Peyer's patch (tissue), 4 donors: ENCODE results near the gene ANKS4B.

Experiments
- POLR2A ChIP-seq, 2 donors: fragments of 450-650 bp; IDR thresholded peaks; one replicate each; pipeline ENCODE4 v1.5.1; 2017; ENCODE audit warnings: antibody characterized with exemption in 2 of 2, mild to moderate bottlenecking in 2 of 2, moderate library complexity in 2 of 2
- TF ChIP-seq, protein P1 (sequence below), 6 experiments: fragments of 450-650 bp in 4 of 6; fragments of 200-600 bp in 2 of 6; sonication (generic) in 1 of 6; IDR thresholded peaks; one replicate each; pipeline ENCODE4 v1.5.1; 2017 to 2019; ENCODE audit warnings: antibody characterized with exemption in 6 of 6, mild to moderate bottlenecking in 3 of 6, moderate library complexity in 1 of 6

DNA sequence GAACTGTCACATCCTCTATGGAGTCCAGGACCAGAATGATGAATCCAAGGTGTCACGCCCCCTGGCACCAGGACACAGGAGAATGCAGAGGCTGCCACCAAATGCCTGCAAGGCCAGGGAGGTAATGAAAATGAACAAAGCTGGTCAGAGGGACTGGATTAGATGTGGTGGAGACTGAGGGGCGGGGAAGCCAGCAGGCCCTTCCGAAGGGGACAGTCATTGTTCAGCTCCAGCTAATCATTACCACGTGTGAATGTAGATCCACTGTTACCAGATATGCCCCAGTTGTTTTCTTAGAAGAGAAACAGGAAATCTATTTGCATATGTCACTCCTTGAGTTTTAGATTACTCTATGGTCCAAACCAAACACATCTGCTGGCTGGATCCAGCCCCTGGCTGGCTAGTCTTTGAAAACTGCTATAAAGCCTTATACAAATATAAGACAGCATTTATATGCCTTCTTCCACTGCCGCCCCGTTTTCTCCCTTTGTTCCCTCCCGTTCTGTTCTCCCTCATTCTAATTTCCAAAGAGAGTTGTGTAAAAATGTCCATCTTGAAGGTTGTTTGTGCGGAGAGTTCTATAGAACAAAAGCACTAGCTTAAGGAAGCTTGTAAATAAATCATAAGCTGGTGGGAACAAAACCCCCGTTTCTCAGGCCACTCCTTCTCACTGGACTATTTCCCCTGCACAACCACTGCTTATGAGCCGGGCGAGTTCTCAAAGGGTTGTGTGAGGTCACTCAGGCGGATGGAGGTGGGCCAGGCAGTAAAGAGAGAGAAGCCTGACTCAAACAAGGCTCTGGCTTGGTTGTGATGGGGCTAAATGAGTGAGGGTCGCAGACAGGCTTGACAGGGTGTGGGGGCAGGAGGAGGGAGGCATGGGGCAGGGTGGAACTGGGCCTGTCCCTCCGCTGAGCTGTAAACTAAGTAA, 30.4 kb downstream of the ANKS4B start:
- TF ChIP-seq, protein P1, sequence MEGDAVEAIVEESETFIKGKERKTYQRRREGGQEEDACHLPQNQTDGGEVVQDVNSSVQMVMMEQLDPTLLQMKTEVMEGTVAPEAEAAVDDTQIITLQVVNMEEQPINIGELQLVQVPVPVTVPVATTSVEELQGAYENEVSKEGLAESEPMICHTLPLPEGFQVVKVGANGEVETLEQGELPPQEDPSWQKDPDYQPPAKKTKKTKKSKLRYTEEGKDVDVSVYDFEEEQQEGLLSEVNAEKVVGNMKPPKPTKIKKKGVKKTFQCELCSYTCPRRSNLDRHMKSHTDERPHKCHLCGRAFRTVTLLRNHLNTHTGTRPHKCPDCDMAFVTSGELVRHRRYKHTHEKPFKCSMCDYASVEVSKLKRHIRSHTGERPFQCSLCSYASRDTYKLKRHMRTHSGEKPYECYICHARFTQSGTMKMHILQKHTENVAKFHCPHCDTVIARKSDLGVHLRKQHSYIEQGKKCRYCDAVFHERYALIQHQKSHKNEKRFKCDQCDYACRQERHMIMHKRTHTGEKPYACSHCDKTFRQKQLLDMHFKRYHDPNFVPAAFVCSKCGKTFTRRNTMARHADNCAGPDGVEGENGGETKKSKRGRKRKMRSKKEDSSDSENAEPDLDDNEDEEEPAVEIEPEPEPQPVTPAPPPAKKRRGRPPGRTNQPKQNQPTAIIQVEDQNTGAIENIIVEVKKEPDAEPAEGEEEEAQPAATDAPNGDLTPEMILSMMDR (IDR thresholded peaks at IDR 0.05), result no peak
- no peak for TF ChIP-seq POLR2A (IDR thresholded peaks at IDR 0.05)
